Measurements from ENCODE around the gene TSPAN10.
A peak's percentile ranks its signal among the peaks of the same experiment; 100 is the strongest.
"Not testable (repeated sequence)": the region's sequence is repeated elsewhere in the genome, so short reads cannot be mapped to it uniquely, and the experiment has no call there.

TSPAN10 gene

DNA sequence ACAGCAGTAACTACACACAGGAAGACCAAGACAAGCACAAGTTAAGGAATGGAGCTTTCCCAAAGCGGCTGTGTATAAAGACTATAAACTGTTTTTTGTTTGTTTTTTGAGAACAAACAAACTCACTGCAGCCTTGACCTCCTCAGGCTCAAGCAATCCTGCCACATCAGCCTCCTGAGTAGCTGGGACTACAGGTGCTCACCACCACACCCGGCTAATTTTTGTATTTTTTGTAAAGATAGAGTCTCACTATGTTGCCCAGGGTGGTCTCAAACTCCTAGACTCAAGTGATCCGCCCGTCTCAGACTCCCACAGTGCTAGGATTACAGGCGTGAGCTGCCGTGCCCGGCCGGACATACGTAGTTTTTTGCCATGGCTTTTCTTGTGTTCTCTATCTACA, 23.4 kb downstream of the TSPAN10 start:
- TF ChIP-seq ZNF274 (IDR thresholded peaks at IDR 0.05; ENCODE audit: low read depth, low read length) = no peak

DNA sequence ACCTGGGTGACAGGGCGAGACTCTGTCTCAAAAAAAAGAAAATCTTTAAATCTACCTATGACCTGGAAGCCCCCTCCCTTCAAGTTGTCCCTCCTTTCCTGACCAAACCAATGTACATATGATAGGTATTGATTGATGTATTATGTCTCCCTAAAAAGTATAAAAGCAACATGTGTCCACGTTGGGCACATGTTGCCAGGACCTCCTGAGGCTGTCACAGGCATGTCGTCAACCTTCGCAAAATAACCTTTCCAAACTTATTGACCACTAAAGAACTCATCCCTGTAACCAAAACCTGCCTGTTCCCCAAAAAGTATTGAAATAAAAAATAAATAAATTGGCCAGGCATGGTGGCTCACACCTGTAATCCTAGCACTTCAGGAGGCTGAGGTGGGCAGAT, 25.0 kb downstream of the TSPAN10 start:
- no peak overlapping the region for H3K4me3 ChIP-seq (ENCODE audit: low read length)
- TF ChIP-seq ZNF274 (IDR thresholded peaks at IDR 0.05; ENCODE audit: low read depth, low read length) = no peak

More for the DNA sequence above, 23.4 kb downstream of the TSPAN10 start:
- no peak overlapping the region for H3K4me3 ChIP-seq (ENCODE audit: low read length)

DNA sequence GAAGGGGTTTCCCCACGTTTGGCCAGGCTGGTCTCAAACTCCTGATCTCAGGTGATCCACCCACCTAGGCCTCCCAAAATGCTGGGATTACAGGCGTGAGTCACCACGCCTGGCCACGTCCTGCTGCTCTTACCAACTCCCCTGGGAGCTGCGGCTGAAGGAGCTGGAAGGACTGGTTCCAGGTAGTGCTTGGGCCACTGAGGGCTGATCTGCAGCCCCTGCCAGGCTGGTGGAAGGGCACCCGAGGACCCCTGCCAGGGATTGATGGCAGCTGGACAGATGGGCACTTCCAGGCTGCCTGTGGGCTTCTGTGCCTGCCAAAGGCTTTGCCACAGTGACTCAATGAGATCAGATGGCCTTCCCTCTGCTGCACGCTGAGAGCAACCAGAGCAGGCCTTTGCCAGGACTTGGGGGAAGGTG, 27.1 kb downstream of the TSPAN10 start:
- no peak overlapping the region for H3K4me3 ChIP-seq (ENCODE audit: low read length)
- no peak for TF ChIP-seq ZNF274 (IDR thresholded peaks at IDR 0.05; ENCODE audit: low read depth, low read length)

DNA sequence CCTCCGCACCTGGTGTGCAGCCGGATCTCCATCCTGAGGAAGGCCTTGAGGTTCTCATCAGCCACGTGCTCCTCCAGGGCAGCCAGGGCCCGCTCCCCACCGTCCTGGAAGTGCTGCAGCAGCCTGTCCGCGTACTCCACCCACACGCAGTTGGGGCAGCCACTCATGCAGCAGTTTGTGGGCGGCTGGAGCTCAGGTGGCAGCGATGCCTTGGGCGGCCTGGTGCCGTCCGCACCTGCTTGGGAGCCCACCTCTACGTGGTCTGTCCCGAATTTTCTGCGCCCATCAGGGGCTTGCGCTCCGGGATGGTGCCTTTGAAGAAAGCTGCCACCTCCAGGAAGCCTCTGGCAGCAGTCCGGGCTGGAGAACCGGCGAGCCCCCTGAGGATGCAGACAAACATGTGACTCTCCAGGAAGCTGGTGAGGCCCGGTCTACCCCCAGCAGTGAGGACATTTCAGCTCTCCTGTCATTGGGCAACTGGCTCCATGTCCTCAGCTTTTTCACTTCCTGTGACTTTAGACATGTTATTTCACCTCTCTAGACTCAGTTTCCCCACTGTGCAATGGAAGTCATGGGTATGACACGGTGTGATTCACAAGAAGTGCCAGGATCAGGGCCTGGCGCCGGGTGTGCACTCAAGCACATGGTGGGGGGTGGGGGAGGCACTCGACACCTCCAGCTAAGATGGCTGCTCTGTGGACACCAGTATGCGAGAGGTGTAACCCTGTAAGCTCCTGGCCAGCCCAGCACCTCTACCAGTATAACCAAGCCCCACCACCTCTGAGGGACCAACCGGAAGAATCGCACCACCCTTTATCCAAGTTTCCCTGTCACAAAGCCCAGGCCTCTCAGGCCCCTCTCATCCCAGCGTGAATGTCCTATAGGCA, 28.5 kb downstream of the TSPAN10 start:
- H3K4me3 ChIP-seq (ENCODE audit: low read length) = peak overlapping the region; percentile 85
- TF ChIP-seq ZNF274 (IDR thresholded peaks at IDR 0.05; ENCODE audit: low read depth, low read length) = no peak

DNA sequence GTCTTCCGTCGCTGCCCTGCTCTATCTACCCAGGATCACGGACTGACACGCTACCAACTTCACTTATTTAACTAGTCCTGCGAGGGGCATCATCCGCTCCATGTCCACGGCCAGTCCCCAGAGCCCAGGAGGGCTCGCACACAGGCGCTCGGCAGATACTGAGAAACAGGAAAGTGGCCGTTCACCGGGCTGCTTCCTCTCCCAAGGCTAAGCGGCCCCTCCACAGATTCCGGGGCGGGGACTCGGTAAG, 29.0 kb downstream of the TSPAN10 start:
- H3K4me3 ChIP-seq (ENCODE audit: low read length) = peak overlapping the region; percentile 85

DNA sequence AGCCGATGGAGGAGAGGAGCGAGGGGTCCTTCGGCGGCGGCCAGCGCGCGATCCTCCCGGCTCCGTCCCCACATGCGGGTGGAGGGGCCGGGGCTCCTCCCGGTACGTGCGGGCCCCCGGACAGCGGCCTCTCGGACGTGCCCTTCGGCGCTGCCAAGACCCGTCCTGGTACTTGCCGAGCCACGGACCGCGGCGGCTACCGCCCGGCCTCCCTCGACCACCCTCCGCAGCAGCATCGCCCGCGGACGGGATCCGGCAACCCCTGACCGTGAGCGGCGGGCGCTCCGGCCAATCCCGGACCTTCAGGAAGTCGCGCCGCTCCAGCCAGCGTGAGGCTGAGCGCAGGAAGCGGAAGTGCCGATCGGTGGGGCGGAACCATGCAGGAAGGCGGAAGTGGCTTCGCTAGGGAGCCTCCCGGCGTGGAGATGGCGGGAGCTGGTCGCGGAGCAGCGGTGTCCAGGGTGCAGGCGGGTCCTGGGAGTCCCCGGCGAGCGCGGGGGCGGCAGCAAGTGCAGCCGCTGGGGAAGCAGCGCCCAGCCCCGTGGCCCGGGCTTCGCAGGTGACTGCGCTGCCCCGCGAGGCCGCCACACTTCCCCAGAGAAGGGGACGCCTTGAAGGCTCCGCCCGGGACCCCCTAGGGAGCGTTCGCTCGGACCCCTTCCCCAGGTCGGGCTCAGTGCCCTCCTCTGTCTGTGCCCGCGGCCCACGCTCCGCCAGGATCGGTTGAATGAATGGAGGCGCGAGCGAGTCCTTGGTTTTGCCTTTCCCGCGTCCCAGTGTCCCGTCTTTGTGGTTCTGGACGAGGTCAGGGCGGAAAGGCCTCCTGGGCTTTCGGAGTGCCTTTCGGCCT, 29.6 kb downstream of the TSPAN10 start, which contains the start of the genes CCDC137 and OXLD1:
TSS of gene CCDC137 (plus strand) at position 396 of the 850 bp plus-strand sequence. CDS start at position 426, 30 bp downstream.
TSS of gene OXLD1 (minus strand) at position 264 of the 850 bp plus-strand sequence. CDS start at position 236, 28 bp downstream.
- peak within 1 kb of the TSS; percentile 85 for H3K4me3 ChIP-seq (ENCODE audit: low read length)
- TF ChIP-seq ZNF274 (IDR thresholded peaks at IDR 0.05; ENCODE audit: low read depth, low read length) = no peak

More for the DNA sequence above, 29.0 kb downstream of the TSPAN10 start:
- TF ChIP-seq ZNF274 (IDR thresholded peaks at IDR 0.05; ENCODE audit: low read depth, low read length) = no peak

DNA sequence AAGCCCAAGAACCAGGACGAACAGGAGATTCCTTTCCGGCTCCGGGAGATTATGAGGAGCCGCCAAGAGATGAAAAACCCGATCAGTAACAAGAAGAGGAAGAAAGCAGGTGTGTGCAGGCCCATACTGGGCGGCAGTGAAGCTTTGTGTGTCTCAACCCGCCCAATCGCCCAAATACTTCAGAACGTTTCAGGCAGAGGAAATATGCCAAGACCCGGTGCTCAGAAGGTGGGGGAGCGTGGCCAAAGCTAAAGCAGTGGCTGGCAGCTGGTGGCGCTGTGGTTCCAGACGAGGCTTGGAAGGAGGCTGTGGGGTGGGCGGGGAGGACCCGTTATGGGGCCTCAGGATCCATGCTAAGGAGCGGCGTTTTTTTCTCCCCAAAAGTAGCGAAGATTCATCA, 30.8 kb downstream of the TSPAN10 start:
- H3K4me3 ChIP-seq (ENCODE audit: low read length) = peak overlapping the region; percentile 85; the same call in 1 of the 2 replicates
- TF ChIP-seq ZNF274 (IDR thresholded peaks at IDR 0.05; ENCODE audit: low read depth, low read length) = no peak

DNA sequence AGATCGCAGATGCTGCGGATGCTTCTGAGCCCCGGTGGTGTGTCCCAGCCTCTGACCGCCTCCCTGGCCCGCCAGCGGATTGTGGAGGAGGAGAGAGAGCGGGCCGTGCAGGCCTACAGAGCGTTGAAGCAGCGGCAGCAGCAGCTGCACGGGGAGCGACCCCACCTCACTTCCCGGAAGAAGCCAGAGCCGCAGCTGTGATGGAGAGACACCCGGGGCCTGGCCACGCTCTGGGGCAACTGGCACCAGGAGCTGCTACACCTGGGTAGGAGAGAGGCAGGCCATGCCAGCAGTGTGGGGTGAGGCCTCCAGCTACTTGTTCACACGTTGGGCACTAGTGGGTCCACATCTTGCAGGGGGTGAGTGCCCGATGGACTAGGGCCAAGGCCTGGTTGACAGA, 35.5 kb downstream of the TSPAN10 start:
- no peak for TF ChIP-seq ZNF274 (IDR thresholded peaks at IDR 0.05; ENCODE audit: low read depth, low read length)
- no peak overlapping the region for H3K4me3 ChIP-seq (ENCODE audit: low read length)

DNA sequence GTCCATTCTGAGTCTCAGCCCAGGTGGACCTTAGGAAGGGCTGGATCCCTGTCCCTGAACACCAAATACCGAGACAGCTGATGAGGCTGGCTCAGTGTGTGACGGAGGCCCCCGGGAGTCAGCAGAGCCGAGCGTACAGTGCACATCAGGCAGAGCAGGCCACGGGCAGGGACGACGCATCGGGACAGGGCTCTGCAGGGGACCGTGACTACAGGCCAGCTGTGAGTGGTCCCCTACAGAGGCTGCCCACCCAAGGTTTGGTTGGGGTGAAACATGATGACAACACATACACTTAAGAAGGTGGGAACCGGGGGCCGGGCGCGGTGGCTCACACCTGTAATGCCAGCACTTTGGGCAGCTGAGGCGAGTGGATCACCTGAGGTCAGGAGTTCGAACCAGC, 36.0 kb downstream of the TSPAN10 start:
- H3K4me3 ChIP-seq (ENCODE audit: low read length) = no peak overlapping the region
- TF ChIP-seq ZNF274 (IDR thresholded peaks at IDR 0.05; ENCODE audit: low read depth, low read length) = no peak

DNA sequence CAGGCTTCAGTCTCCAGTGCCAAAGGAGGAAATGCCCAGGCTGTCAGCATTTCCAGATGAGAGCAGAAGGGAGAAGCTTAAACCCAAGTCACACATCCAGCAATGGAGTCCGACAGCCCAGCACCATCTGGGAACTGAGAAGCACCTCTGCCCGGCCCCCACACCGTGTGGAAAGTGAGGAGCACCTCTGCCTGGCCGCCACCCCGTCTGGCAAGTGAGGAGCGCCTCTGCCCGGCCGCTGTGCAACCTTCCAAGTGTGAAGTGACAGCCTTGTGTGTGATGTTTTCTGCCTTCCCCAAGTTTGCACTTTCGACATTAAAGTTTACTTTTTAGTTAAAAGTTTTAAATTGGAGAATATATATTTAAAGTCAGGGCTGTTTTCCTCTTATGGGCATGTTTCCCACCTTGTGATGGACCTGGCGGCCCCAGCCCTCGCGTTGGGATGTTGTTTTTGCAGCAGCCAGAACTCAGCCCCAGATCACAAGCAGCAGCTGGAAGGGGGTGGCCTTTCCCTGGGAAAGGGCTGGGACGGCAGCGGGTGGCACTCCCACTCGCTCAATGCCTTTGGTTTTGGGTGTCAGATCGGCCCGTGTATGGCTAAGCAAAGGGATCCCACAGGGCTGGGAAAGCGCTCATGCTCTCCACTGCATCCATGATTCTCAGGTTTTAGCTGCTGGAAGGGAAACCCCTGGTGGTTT, 36.7 kb downstream of the TSPAN10 start:
- H3K4me3 ChIP-seq (ENCODE audit: low read length) = no peak overlapping the region
- TF ChIP-seq ZNF274 (IDR thresholded peaks at IDR 0.05; ENCODE audit: low read depth, low read length) = no peak

DNA sequence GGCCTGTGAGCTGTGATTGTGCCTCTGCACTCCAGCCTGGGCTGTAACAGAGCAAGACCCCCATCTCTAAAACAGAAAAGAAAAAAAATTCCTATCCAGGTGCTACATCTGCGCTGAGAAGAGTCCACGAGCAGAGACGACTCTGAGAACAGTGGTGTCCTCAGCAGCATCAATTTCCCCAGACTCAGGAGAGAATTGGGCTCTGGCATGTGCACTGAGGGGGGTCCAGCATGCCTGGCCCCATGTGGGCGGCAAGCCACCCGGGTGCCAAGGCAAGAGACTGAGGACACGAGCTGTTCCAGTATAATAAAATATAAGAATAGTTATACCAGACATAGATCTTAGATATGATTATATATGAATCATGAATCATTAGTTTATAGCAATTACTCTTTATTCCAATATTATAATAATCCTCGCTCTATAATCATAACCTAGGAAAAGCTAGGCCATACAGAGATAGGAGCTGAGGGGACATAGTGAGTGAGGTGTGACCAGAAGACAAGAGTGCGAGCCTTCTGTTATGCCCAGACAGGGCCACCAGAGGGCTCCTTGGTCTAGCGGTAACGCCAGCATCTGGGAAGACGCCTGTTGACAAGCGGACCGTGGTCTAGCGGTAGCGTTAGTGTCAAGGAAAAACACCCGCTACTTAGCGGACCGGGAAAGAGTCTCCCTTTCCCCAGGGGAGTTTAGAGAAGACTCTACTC, 38.7 kb downstream of the TSPAN10 start:
- H3K4me3 ChIP-seq (ENCODE audit: low read length) = not testable (repeated sequence)

DNA sequence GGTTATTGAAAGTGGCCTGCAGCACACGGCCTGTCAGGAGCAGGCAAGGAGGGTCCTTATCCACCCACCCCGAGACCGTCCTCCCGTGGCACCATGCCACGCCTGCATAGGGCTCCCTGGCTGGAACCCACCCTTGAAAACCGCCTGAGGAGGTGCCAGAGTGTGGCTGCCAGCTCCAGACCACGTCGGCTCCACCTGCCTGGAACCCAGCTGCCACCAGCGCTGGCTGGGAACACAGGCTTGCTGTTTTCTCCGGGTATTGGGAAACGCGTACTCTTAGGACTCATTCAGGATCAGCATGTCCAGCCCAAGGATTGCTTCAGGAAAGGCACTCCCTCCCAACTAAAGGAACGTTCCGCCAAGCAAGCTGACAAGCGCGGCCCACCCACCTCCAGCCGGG, 39.9 kb downstream of the TSPAN10 start:
- no peak for TF ChIP-seq ZNF274 (IDR thresholded peaks at IDR 0.05; ENCODE audit: low read depth, low read length)
- no peak overlapping the region for H3K4me3 ChIP-seq (ENCODE audit: low read length)

DNA sequence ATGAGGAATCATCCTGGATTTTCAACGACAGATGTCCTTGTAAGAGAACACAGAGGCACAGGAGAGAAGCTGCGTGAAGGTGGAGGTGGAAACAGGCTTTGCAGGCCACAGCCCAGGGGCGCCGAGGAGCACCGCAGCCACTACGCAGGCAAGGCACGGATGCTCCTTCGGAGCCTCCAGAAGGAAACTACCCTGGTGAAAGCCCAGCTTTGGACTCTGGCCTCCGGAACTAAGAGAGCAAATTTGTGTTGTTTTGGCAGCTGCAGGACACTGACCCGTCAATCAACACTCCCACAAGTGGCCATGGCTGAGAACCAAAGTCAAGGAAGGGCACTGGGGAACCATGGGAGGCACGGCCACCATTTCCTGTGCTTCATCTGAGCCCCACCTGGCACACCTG, 43.2 kb downstream of the TSPAN10 start:
- no peak overlapping the region for H3K4me3 ChIP-seq (ENCODE audit: low read length)
- no peak for TF ChIP-seq ZNF274 (IDR thresholded peaks at IDR 0.05; ENCODE audit: low read depth, low read length)

DNA sequence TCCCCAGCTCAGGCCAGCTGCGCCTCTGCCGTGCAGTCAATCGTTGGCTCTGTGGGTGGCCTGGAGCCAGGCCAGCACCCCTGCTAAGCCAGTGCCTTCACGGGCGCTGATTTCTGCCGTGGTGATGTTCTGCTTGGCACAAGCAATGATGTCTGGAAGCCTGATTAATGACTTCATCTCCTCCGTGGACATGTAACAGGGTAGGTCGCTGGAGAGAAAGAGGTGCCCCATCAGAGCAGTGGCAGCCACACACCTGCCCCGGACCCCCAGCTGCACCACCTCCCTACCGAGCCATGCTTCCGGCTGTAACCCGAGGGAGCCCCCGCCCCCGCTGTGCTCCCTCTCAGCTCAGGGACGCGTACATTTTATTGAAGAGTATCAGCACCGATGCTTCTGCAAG, 44.7 kb downstream of the TSPAN10 start:
- TF ChIP-seq ZNF274 (IDR thresholded peaks at IDR 0.05; ENCODE audit: low read depth, low read length) = no peak

More for the DNA sequence above, 44.7 kb downstream of the TSPAN10 start:
- no peak overlapping the region for H3K4me3 ChIP-seq (ENCODE audit: low read length)
